Measurements from ENCODE around the gene LRMDA. TPM values are rescaled to one million over a fixed set of nuclear protein-coding genes. Genes with fewer than 3 reads are reported as not detected.

Gene LRMDA
- total RNA-seq, 2 experiments from 2014 or later, result not detected

- ATAC-seq (ENCODE audit: poor library complexity) (no peak), DNase-seq (no peak)
- H3K4me1 ChIP-seq (ENCODE audit: insufficient read depth, low read length), result no peaks in the 10 kb centered on the region
- H3K4me3 ChIP-seq (ENCODE audit: low read length), result no peak overlapping the region
- ChIA-PET CTCF (no interaction called here), POLR2A (no interaction called here)
- H3K4me1 Mint-ChIP-seq (ENCODE audit: low read depth), result no peaks in the 10 kb centered on the region
- H3K4me3 Mint-ChIP-seq, result no peak overlapping the region
- no peaks in the 10 kb centered on the region for H3K9me3 Mint-ChIP-seq
- no peaks in the 10 kb centered on the region for H3K27me3 Mint-ChIP-seq
- H3K27me3 ChIP-seq (ENCODE audit: control insufficient read depth in 1 of 2, insufficient read depth in 2 of 2, low read length in 2 of 2), result no peaks in the 10 kb centered on the region
- TF ChIP-seq CTCF (IDR thresholded peaks at IDR 0.05), result no peak
- intact Hi-C loops (cut with DNase I, micrococcal nuclease), result no loop called here
- H3K9me3 ChIP-seq (ENCODE audit: control insufficient read depth in 1 of 2, insufficient read depth in 1 of 2, low read length in 2 of 2), result peaks cover 0 to 3% of the 10 kb centered on the region in 2 experiments
- H3K27ac Mint-ChIP-seq, result no peak overlapping the region
- no peaks in the 10 kb centered on the region for H3K36me3 ChIP-seq (ENCODE audit: insufficient read depth, low read length)
- no peaks in the 10 kb centered on the region for H3K36me3 Mint-ChIP-seq (ENCODE audit: low read depth)
- no peak overlapping the region for H3K27ac ChIP-seq (ENCODE audit: low read depth in 1 of 2, low read length in 2 of 2)
Measured at GRCh38 chr10:76045174-76045573, 613.8 kb downstream of the LRMDA start.

GRCh38 chr10:76047521-76047920, 616.1 kb downstream of the LRMDA start:
- Histone ChIP-seq H3K27ac (ENCODE audit: low read depth in 1 of 2, low read length in 2 of 2) (no peak overlapping the region), H3K27me3 (ENCODE audit: control insufficient read depth in 1 of 2, insufficient read depth in 2 of 2, low read length in 2 of 2) (no peaks in the 10 kb centered on the region), H3K4me1 (ENCODE audit: insufficient read depth, low read length) (no peaks in the 10 kb centered on the region), H3K36me3 (ENCODE audit: insufficient read depth, low read length) (no peaks in the 10 kb centered on the region), H3K4me3 (ENCODE audit: low read length) (no peak overlapping the region), H3K9me3 (ENCODE audit: control insufficient read depth in 1 of 2, insufficient read depth in 1 of 2, low read length in 2 of 2) (peaks cover 0 to 5% of the 10 kb centered on the region in 2 experiments)
- no peak overlapping the region for H3K4me3 Mint-ChIP-seq
- H3K27me3 Mint-ChIP-seq, result no peaks in the 10 kb centered on the region
- intact Hi-C loops (cut with DNase I, micrococcal nuclease), result no loop called here
- ChIA-PET POLR2A (no interaction called here), CTCF (no interaction called here)
- no peaks in the 10 kb centered on the region for H3K9me3 Mint-ChIP-seq
- ATAC-seq (ENCODE audit: poor library complexity) (no peak), DNase-seq (no peak)
- TF ChIP-seq CTCF (IDR thresholded peaks at IDR 0.05), result no peak
- peaks cover 7% of the 10 kb centered on the region for H3K4me1 Mint-ChIP-seq (ENCODE audit: low read depth)
- H3K36me3 Mint-ChIP-seq (ENCODE audit: low read depth), result no peaks in the 10 kb centered on the region
- H3K27ac Mint-ChIP-seq, result no peak overlapping the region

- no peaks in the 10 kb centered on the region for H3K36me3 ChIP-seq (ENCODE audit: insufficient read depth, low read length)
- Mint-ChIP-seq H3K4me3 (no peak overlapping the region), H3K36me3 (ENCODE audit: low read depth) (no peaks in the 10 kb centered on the region), H3K27ac (no peak overlapping the region), H3K4me1 (ENCODE audit: low read depth) (peaks cover 7% of the 10 kb centered on the region), H3K9me3 (no peaks in the 10 kb centered on the region), H3K27me3 (peaks cover 3% of the 10 kb centered on the region)
- H3K9me3 ChIP-seq (ENCODE audit: control insufficient read depth in 1 of 2, insufficient read depth in 1 of 2, low read length in 2 of 2), result peaks cover 0 to 5% of the 10 kb centered on the region in 2 experiments
- no peak for TF ChIP-seq CTCF (IDR thresholded peaks at IDR 0.05)
- ChIA-PET POLR2A (no interaction called here), CTCF (no interaction called here)
- peak in 3 of 14 experiments; percentile 5 to 16 (median 9) for DNase-seq
- no peak for ATAC-seq (ENCODE audit: poor library complexity)
- H3K27me3 ChIP-seq (ENCODE audit: control insufficient read depth in 1 of 2, insufficient read depth in 2 of 2, low read length in 2 of 2), result no peaks in the 10 kb centered on the region
- H3K4me1 ChIP-seq (ENCODE audit: insufficient read depth, low read length), result no peaks in the 10 kb centered on the region
- intact Hi-C loops (cut with DNase I, micrococcal nuclease), result no loop called here
- H3K4me3 ChIP-seq (ENCODE audit: low read length), result no peak overlapping the region
- H3K27ac ChIP-seq (ENCODE audit: low read depth in 1 of 2, low read length in 2 of 2), result no peak overlapping the region
Measured at GRCh38 chr10:76049581-76050290, 618.3 kb downstream of the LRMDA start.
